Bronchial epithelial cell (primary cell): ENCODE data around the gene C1D. TPM values are rescaled to one million over a fixed set of nuclear protein-coding genes. Genes with fewer than 3 reads are reported as not detected.
"Not testable (repeated sequence)": the region's sequence is repeated elsewhere in the genome, so short reads cannot be mapped to it uniquely, and the experiment has no call there.

Source experiments
- DNase-seq: peaks from one replicate; pipeline ENCODE4 v3.0.0-alpha.2; 2010; ENCODE audit warnings: low read depth
- FAIRE-seq: peaks from 2 replicates; lab custom pipeline; 2011; peaks lifted over from hg19 to GRCh38; lab: Jason Lieb, UNC
- H3K27me3 ChIP-seq: 2 replicates; pipeline ENCODE4 v1.5.1; 2011; ENCODE audit warnings: low read length; ENCODE audit not compliant: control insufficient read depth, insufficient read depth
- H3K36me3 ChIP-seq: 2 replicates; pipeline ENCODE4 v1.5.1; 2011; ENCODE audit warnings: low read length; ENCODE audit not compliant: control insufficient read depth, insufficient read depth
- H3K4me3 ChIP-seq: 2 replicates; pipeline ENCODE4 v1.5.1; 2011; ENCODE audit warnings: mild to moderate bottlenecking, low read depth, low read length, control low read depth
- CTCF ChIP-seq: IDR thresholded peaks from 2 replicates; pipeline ENCODE4 v1.5.1; 2011; ENCODE audit warnings: mild to moderate bottlenecking, moderate library complexity, low read length, control low read depth, inconsistent platforms; ENCODE audit not compliant: insufficient read depth, severe bottlenecking
- total RNA-seq: library from RNA; depleted of rRNA; stranded (reverse); fragments of >200 nt; gene quantifications from 2 replicates; pipeline ENCODE4 v1.2.1, GENCODE V29; 2014

Gene C1D
- total RNA-seq, 1 donor from 2014 or later = 20.0 TPM

GRCh38 chr2:68074050-68074449, 11.2 kb upstream of the C1D start:
- no peak for DNase-seq
- H3K27me3 ChIP-seq = no peaks in the 10 kb centered on the region
- no peak overlapping the region for H3K4me3 ChIP-seq
- H3K36me3 ChIP-seq = no peaks in the 10 kb centered on the region
- TF ChIP-seq CTCF = no peak
- FAIRE-seq = no peak

DNA sequence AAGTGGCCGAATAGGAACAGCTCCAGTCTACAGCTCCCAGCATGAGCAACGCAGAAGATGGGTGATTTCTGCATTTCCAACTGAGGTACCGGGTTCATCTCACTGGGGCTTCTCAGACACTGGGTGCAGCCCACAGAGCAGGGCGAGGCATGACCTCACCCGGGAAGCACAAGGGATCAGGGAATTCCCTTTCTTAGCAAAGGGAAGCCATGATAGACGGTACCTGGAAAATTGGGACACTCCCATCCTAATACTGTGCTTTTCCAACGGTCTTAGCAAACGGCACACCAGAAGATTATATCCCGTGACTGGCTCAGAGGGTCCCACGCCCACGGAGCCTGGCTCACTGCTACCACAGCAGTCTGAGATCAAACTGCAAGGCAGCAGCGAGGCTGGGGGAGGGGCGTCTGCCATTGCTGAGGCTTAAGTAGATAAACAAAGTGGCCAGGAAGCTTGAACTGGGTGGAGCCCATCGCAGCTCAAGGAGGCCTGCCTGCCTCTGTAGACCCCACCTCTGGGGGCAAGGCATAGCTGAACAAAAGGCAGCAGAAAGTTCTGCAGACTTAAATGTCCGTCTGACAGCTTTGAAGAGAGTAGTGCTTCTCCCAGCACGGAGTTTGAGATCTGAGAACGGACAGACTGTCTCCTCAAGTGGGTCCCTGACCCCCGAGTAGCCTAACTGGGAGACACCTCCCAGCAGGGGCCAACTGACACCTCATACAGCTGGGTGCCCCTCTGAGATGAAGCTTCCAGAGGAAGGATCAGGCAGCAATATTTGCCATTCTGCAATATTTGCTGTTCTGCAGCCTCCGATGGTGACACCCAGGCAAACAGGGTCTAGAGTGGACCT, 1.2 kb upstream of the C1D start:
- H3K4me3 ChIP-seq, FAIRE-seq, H3K36me3 ChIP-seq, H3K27me3 ChIP-seq: not testable (repeated sequence)
- DNase-seq = peak; percentile 10

GRCh38 chr2:68060652-68061051, 2.2 kb downstream of the C1D start:
- Histone ChIP-seq H3K27me3 (no peaks in the 10 kb centered on the region), H3K4me3 (no peak overlapping the region), H3K36me3 (no peaks in the 10 kb centered on the region)
- FAIRE-seq (no peak), DNase-seq (peak; percentile 93)
- TF ChIP-seq CTCF = no peak

DNA sequence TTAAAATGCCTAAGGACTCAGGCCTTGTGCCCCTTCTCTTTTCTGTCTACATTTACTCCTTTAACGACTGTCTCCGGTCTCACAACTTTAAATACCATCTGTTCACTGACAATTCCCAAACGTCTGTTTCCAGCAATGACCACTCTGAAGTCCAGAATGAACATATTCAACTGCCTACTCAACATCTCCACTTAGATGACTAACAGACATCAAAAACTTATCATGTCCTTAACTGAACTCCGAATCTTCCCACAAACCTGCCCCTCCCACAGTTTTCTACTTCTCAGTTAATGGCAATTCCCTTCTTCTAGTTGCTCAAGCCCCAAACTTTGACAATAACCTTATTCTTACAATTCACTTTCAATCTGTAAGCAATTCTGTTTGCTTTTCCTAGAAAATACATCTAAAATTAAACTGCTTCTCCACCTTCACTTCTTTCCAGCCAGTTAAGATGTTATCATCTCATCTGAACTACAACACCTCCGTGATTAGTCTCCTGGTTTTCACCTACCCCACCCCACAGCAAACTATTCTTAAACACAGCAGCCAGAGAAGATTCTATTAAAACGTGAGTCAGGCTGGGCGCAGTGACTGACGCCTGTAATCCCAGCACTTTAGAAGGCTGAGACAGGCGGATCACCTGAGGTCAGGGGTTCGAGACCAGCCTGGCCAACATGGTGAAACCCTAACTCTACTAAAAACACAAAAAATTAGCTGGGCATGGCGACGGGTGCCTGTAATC, 2.8 kb downstream of the C1D start:
- FAIRE-seq = no peak
- no peak for TF ChIP-seq CTCF
- no peak for DNase-seq
- Histone ChIP-seq H3K36me3 (no peaks in the 10 kb centered on the region), H3K4me3 (no peak overlapping the region), H3K27me3 (no peaks in the 10 kb centered on the region)

DNA sequence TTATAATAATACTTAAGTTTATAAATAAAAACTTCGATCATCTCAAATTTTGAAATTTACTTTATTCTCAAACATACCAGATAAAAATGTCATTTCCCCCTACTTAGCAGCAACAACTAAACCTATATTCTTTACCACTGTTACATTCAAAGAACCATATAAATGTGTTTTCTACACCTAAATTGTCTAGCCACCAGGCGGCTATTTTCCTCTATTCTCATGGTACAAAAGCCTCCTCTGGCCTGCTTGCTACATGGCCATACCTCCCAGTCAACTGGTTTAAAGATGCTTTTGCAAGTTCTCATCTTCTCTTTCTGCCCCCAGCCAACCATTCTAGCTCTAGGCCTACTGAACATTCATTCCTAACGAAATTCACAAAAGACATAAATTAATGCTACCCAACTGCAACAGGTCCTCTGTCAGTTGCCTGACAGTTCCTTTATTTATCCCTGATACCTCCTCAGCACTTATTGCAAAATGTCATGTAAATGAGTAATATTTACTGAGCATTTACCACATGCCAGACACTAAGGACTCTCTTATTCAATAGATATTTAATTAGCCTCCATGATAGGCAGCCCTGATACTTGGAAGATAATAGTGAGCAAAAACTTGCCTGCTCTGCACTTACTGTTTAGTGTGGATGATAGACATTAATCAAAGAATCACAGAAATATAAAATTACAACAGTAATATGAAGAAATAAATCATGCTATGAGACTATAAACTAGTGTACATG, 5.0 kb downstream of the C1D start:
- H3K4me3 ChIP-seq = no peak overlapping the region
- peak; percentile 28 for DNase-seq
- FAIRE-seq = no peak
- H3K36me3 ChIP-seq = no peaks in the 10 kb centered on the region
- H3K27me3 ChIP-seq = no peaks in the 10 kb centered on the region
- TF ChIP-seq CTCF = no peak

DNA sequence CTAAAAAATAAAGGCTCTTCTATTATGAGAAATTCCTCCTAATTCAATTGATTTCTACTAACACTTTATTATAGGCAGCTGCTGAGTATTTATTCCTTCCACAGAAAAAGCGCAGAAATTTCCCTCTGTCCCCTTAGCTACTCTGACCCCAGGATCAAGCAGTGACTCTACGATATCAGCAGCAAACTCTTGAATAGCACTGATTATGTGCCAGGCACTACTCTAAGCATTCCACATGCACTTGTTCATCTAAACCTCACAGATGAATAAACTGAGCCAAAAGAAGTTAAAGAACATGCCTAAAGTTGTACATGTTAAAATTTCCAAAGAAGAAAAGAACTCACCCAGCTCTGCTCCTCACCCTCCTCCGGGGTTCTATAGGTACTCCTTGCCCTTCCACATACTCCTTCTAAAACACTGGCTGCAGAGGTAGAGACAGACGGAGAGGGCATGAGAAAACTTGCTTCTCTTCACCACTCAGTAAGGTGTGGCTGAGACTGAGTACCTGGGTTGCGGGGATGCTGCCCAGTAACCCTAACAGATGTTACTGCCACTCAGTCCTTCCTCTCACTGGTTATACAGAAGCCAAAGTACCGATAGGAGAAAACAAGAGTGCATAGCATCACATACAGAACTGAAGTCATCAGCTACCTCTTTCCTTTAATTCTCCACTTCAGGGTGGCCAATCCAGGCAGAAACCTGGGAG, 9.9 kb downstream of the C1D start:
- no peak for TF ChIP-seq CTCF
- no peaks in the 10 kb centered on the region for H3K36me3 ChIP-seq
- no peak overlapping the region for H3K4me3 ChIP-seq
- DNase-seq (no peak), FAIRE-seq (no peak)
- no peaks in the 10 kb centered on the region for H3K27me3 ChIP-seq
